ENCODE data around the gene C6orf132. TPM values are rescaled to one million over a fixed set of nuclear protein-coding genes. Genes with fewer than 3 reads are reported as not detected.
A peak's percentile ranks its signal among the peaks of the same experiment; 100 is the strongest.

The C6orf132 gene
- total RNA-seq, 3 donors from 2014 or later: 0.11 to 0.30 (median 0.29) TPM

GRCh38 chr6:42135161-42135560 lies 7.3 kb downstream of the C6orf132 start:
- no peaks in the 10 kb centered on the region for H3K36me3 Mint-ChIP-seq (ENCODE audit: insufficient read depth)
- H3K27me3 Mint-ChIP-seq (ENCODE audit: low read depth): peaks cover 5% of the 10 kb centered on the region

GRCh38 chr6:42133926-42134325 lies 8.5 kb downstream of the C6orf132 start:
- Mint-ChIP-seq H3K36me3 (ENCODE audit: insufficient read depth) (no peaks in the 10 kb centered on the region), H3K4me1 (ENCODE audit: low read depth) (peaks cover 11% of the 10 kb centered on the region), H3K4me3 (no peak overlapping the region), H3K27me3 (ENCODE audit: low read depth) (peaks cover 2% of the 10 kb centered on the region), H3K9me3 (no peaks in the 10 kb centered on the region)
- ATAC-seq (no peak), DNase-seq (no peak)

More at GRCh38 chr6:42135161-42135560, 7.3 kb downstream of the C6orf132 start:
- DNase-seq (no peak), ATAC-seq (no peak)
- Mint-ChIP-seq H3K9me3 (no peaks in the 10 kb centered on the region), H3K4me1 (ENCODE audit: low read depth) (peaks cover 11% of the 10 kb centered on the region), H3K4me3 (no peak overlapping the region)

- H3K27me3 Mint-ChIP-seq (ENCODE audit: low read depth): peaks cover 2% of the 10 kb centered on the region
- no peaks in the 10 kb centered on the region for H3K36me3 Mint-ChIP-seq (ENCODE audit: insufficient read depth)
- no peak overlapping the region for H3K4me3 Mint-ChIP-seq
- H3K9me3 Mint-ChIP-seq: no peaks in the 10 kb centered on the region
- no peak for DNase-seq
- no peak for ATAC-seq
- H3K4me1 Mint-ChIP-seq (ENCODE audit: low read depth): peaks cover 3% of the 10 kb centered on the region
Observed at GRCh38 chr6:42131531-42131930, 10.9 kb downstream of the C6orf132 start.

DNA sequence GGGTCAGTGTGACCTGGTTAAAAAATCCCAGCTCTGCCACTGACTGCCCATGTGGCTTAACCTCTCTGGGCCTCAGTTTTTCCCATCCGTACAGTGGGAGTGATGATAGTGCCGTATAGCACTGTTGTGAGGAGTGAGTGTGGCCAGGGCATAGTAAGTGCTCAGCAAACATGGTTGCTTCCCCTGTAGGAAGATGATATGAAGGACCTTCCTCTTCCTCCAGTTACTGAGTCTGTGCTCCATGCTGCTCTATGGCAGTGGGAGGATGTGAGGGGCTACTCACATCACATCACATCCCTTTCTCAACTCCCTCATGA lies 13.1 kb downstream of the C6orf132 start:
- H3K9me3 Mint-ChIP-seq: no peaks in the 10 kb centered on the region
- no peaks in the 10 kb centered on the region for H3K36me3 Mint-ChIP-seq (ENCODE audit: insufficient read depth)
- no peaks in the 10 kb centered on the region for H3K4me1 Mint-ChIP-seq (ENCODE audit: low read depth)
- no peak overlapping the region for H3K4me3 Mint-ChIP-seq
- no peak for ATAC-seq
- peaks cover 2% of the 10 kb centered on the region for H3K27me3 Mint-ChIP-seq (ENCODE audit: low read depth)
- no peak for DNase-seq

DNA sequence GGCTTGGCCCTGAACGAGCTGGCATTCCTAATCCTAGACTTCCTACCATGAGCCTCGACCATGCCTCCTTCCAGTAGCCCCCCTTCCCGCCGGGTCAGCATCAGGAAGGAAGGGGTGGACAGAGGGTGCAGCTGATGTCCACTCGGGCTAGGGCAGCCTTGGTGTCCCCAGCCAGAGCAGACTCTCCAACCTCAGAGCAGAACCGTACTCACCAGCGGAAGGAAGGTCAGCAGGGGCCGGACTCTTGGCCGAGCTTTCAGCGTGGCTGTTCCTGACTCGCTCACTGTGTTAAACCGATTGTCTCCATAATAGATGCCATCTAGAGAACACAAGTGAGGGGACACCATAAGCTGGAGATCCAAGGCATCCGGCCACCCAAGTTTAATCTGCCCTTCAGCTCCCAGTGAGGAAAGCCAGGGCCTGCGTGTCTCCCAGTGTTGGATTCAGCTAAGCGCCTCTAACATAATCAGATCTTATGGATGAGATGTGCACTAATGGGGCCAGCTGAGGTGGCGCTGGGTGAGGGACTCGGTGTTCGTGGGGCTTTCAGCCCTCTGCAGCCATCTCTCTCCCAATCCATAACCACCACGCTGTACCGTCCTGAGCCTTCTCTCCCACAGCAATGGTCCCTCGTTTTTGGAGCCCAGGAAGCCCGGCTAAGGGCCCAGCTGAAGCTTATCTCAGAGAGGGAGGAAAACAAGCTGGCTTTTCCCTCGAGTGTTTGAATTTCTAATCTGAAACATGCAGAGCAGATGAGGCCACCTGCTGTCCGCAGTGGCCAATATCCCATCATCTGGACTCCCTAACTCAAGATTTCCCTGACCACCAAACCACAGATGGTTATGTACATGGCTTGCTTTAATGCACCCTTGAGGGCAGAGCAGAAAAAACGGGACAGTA lies 13.7 kb downstream of the C6orf132 start:
- no peak for DNase-seq
- H3K27me3 Mint-ChIP-seq (ENCODE audit: low read depth): peaks cover 2% of the 10 kb centered on the region
- H3K4me3 Mint-ChIP-seq: no peak overlapping the region
- H3K9me3 Mint-ChIP-seq: no peaks in the 10 kb centered on the region
- no peaks in the 10 kb centered on the region for H3K36me3 Mint-ChIP-seq (ENCODE audit: insufficient read depth)
- H3K4me1 Mint-ChIP-seq (ENCODE audit: low read depth): no peaks in the 10 kb centered on the region
- no peak for ATAC-seq

DNA sequence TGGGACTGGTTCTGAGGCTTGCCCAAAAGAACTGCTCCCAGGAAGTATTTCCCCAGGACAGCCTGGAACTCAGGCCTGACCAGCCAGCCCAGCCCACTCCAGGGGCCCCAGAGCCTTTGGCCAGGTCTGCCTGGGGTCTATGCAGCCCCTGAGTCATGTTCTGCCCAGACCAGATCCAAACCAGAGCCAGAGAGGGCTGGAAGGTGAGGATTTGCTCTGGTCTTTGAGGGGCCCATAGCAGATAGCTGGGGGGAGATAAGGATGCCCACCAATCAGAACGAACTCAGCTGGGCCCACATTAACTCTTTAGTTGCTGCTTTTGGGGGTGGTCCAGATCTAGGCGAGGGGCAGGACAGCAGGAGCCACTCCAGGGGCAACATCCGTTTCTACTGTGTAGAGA lies 16.8 kb downstream of the C6orf132 start:
- no peak overlapping the region for H3K4me3 Mint-ChIP-seq
- no peak for ATAC-seq
- no peak for DNase-seq
- H3K27me3 Mint-ChIP-seq (ENCODE audit: low read depth): no peaks in the 10 kb centered on the region
- H3K36me3 Mint-ChIP-seq (ENCODE audit: insufficient read depth): no peaks in the 10 kb centered on the region
- H3K4me1 Mint-ChIP-seq (ENCODE audit: low read depth): no peaks in the 10 kb centered on the region
- no peaks in the 10 kb centered on the region for H3K9me3 Mint-ChIP-seq

DNA sequence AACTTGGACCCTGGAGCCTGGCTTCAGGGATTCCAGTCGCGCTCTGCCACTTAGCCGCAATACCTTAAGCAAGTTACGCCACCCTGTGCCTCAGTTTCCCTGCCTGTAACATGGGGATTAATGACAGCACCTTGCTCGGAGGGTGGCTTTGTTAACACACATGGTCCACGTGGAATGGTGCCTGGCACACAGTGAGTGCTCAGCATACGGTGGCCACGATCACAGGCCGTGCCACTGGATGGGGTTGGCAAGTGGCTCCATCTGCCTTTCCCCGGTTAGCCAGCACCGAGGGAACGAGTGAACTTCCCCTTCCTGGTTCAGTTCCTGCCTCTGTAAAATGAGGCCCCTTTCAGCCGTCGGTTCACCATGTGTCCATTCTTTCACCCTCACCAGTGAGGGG lies 17.2 kb downstream of the C6orf132 start:
- Mint-ChIP-seq H3K27me3 (ENCODE audit: low read depth) (no peaks in the 10 kb centered on the region), H3K36me3 (ENCODE audit: insufficient read depth) (no peaks in the 10 kb centered on the region), H3K4me1 (ENCODE audit: low read depth) (no peaks in the 10 kb centered on the region), H3K4me3 (no peak overlapping the region), H3K9me3 (no peaks in the 10 kb centered on the region)
- ATAC-seq (no peak), DNase-seq (no peak)

DNA sequence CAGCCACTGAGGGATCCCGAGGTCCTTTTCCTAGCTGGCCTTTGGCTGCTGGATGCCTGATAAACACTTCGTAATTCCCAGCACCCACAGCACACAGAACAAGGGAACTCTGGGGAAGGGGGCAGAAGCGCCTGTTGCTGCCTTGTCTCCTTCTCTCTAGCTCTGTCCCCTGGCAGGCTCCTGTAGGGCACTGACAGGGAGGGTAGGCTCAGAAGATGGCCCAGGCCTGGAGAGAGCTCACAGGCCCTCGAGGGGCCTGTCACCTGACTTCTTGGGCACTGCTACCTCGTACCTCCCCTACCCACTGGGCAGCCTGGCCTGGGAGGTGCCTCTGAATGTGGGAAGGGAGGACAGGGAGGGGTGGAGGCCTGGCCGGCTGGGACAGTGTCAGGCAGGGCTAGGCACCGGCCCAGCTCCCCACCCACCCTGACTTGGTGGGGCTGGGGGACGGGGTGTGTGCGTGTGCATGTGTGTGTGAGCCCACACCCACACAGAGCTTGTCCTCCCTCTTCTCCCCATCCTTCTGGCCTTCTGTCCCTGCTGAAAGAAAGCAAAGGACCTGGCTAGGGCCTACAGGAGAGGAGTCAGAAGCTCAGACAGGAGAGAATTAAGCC lies 18.1 kb downstream of the C6orf132 start:
- Mint-ChIP-seq H3K4me1 (ENCODE audit: low read depth) (no peaks in the 10 kb centered on the region), H3K4me3 (no peak overlapping the region), H3K9me3 (no peaks in the 10 kb centered on the region), H3K36me3 (ENCODE audit: insufficient read depth) (no peaks in the 10 kb centered on the region), H3K27me3 (ENCODE audit: low read depth) (no peaks in the 10 kb centered on the region)
- peak in 1 of 2 donors; percentile 14 for ATAC-seq
- no peak for DNase-seq

GRCh38 chr6:42123379-42124103 lies 18.9 kb downstream of the C6orf132 start:
- Mint-ChIP-seq H3K36me3 (ENCODE audit: insufficient read depth) (no peaks in the 10 kb centered on the region), H3K4me1 (ENCODE audit: low read depth) (no peaks in the 10 kb centered on the region), H3K9me3 (no peaks in the 10 kb centered on the region), H3K27me3 (ENCODE audit: low read depth) (no peaks in the 10 kb centered on the region), H3K4me3 (no peak overlapping the region)
- no peak for DNase-seq
- ATAC-seq: no peak

DNA sequence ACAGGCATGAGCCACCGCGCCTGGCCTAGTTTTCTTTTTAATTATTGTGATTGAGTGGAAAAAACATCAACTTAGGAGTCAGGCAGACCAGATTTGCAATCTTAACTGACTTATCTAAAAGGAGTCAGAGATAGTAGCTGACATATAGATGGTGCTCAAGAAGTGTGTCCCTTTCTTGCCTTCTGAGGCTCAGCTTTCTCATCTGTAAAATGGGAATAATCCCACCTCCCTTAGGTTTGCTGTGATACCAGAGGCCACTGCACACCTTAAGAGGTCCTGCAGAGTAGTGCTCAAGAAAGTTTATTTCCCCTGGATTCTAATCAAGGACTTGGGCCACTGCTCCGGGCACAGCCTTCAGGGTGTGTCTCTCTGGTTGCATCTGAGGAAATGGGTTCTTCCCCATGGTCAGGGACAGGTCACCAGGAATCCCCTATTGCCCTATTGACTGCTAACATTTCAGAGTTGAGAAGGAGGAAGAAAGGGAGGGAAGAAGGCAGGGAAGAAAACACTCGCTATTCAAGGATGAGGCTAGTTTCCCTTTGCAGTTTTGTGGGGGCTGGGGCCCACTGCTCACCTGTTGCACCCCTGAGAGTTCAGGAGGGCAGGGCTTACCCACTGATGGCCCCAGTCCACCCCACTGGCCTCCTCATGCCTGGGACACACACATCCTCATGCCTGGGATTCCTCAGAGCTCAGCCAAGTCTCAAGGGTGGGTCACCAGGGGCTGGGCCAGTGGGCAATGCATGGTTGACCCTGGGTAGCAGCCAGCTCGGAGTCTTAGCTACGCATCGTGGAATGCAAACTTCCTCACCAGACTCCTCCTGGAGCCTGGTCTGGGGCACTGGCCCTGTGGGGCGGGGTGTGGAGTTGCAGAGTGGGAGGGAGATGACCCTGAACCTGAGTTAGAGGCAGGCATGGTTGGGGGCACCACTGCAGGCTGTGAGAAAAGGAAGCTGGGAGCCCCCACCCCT lies 21.2 kb downstream of the C6orf132 start:
- H3K36me3 Mint-ChIP-seq (ENCODE audit: insufficient read depth): no peaks in the 10 kb centered on the region
- ATAC-seq (no peak), DNase-seq (no peak)
- peaks cover 3% of the 10 kb centered on the region for H3K27me3 Mint-ChIP-seq (ENCODE audit: low read depth)
- no peaks in the 10 kb centered on the region for H3K4me1 Mint-ChIP-seq (ENCODE audit: low read depth)
- no peaks in the 10 kb centered on the region for H3K9me3 Mint-ChIP-seq
- H3K4me3 Mint-ChIP-seq: no peak overlapping the region

DNA sequence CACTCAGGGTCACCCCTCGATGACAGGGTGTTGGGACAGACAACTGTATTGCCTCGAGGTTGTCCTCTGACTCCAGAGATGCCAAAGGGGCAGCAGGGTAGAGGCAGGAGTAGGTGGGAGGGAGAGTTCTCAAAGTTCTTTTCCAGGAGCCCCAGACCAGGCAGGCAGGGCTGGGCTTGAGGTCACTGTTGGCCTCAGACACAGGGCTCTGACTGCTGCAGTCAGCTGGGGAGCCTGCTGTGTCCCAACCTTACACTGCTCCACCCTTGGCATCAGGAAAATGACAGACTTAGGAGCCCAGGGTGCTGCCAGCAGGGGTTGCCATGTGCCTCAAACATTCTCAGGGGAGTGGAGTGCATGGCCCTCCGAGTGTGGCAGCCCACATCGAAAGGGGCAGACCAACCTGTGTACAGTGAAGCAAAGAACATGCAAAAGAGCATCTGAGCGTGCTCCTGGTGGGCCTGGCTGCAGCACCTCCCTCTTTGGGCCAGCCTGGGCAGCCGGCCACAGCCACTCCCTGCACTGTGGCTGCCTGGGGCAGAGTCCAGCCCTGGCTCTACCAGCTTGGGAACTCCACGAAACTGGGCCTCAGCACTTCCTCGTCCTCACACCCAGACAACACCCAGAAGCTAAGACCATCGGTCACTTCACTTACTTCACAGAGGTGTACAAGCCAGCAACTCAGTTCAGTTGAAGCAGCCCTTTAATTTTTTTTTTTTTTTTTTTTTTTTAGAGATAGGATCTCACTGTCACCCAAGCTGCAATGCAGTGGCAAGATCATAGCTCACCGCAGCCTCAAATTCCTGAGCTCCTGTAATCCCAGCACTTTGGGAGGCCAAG lies 24.0 kb downstream of the C6orf132 start:
- DNase-seq (no peak), ATAC-seq (no peak)
- no peak overlapping the region for H3K4me3 Mint-ChIP-seq
- H3K9me3 Mint-ChIP-seq: no peaks in the 10 kb centered on the region
- H3K36me3 Mint-ChIP-seq (ENCODE audit: insufficient read depth): no peaks in the 10 kb centered on the region
- peaks cover 3% of the 10 kb centered on the region for H3K27me3 Mint-ChIP-seq (ENCODE audit: low read depth)
- no peaks in the 10 kb centered on the region for H3K4me1 Mint-ChIP-seq (ENCODE audit: low read depth)

- H3K4me3 Mint-ChIP-seq: no peak overlapping the region
Observed at GRCh38 chr6:42117843-42118161, 24.6 kb downstream of the C6orf132 start.

GRCh38 chr6:42113936-42114636 lies 28.3 kb downstream of the C6orf132 start:
- H3K27me3 Mint-ChIP-seq (ENCODE audit: low read depth): peaks cover 6% of the 10 kb centered on the region
- peak in 1 of 2 donors; percentile 34 for ATAC-seq

More at GRCh38 chr6:42117843-42118161, 24.6 kb downstream of the C6orf132 start:
- DNase-seq (no peak), ATAC-seq (no peak)
- H3K36me3 Mint-ChIP-seq (ENCODE audit: insufficient read depth): no peaks in the 10 kb centered on the region
- H3K9me3 Mint-ChIP-seq: no peaks in the 10 kb centered on the region
- H3K27me3 Mint-ChIP-seq (ENCODE audit: low read depth): peaks cover 3% of the 10 kb centered on the region
- H3K4me1 Mint-ChIP-seq (ENCODE audit: low read depth): no peaks in the 10 kb centered on the region

More at GRCh38 chr6:42113936-42114636, 28.3 kb downstream of the C6orf132 start:
- Mint-ChIP-seq H3K9me3 (no peaks in the 10 kb centered on the region), H3K4me1 (ENCODE audit: low read depth) (no peaks in the 10 kb centered on the region), H3K36me3 (ENCODE audit: insufficient read depth) (no peaks in the 10 kb centered on the region), H3K4me3 (no peak overlapping the region)
- DNase-seq: no peak

Measured in activated T-cell treated with anti-CD3 and anti-CD28 coated beads, Interleukin-2, amount 50 U/mL, for 4 hours (primary cell).